Activated CD4-positive, alpha-beta T cell treated with anti-CD3 and anti-CD28 coated beads for 36 hours (primary cell): ENCODE data around the gene OR5B21. TPM values are rescaled to one million over a fixed set of nuclear protein-coding genes. Genes with fewer than 3 reads are reported as not detected.

Source experiments
- ATAC-seq: fragments of 200-7000 bp; cut with Tn5 transposase; one replicate; pipeline ENCODE4 v1.10.0; 2021; ENCODE audit warnings: mild to moderate bottlenecking, moderate library complexity
- CTCF ChIA-PET: fragments of 350-600 bp; sonication (Branson Sonifier 250); formaldehyde crosslinking; loops from one replicate; lab custom pipeline; 2021; ENCODE audit warnings: antibody characterized with exemption; lab: Charles Lee
- POLR2A ChIA-PET: fragments of 350-600 bp; sonication (Branson Sonifier 250); formaldehyde crosslinking; loops from one replicate; lab custom pipeline; 2021; ENCODE audit warnings: antibody characterized with exemption, inconsistent platforms; lab: Charles Lee
- DNase-seq: peaks from one replicate; pipeline ENCODE4 v3.0.0-alpha.2; 2020
- H3K27ac Mint-ChIP-seq: one replicate; pipeline ENCODE4 v1.8.0; 2021; ENCODE audit warnings: mixed read lengths
- H3K27me3 Mint-ChIP-seq: one replicate; pipeline ENCODE4 v1.8.0; 2021; ENCODE audit warnings: mixed read lengths
- H3K36me3 Mint-ChIP-seq: one replicate; pipeline ENCODE4 v1.8.0; 2021; ENCODE audit warnings: low read depth, mixed read lengths
- H3K4me1 Mint-ChIP-seq: one replicate; pipeline ENCODE4 v1.8.0; 2021; ENCODE audit warnings: mixed read lengths
- H3K4me3 Mint-ChIP-seq: one replicate; pipeline ENCODE4 v1.8.0; 2021; ENCODE audit warnings: mild to moderate bottlenecking, moderate library complexity, mixed read lengths
- H3K9me3 Mint-ChIP-seq: one replicate; pipeline ENCODE4 v1.8.0; 2021; ENCODE audit warnings: low read depth, mixed read lengths
- intact Hi-C, 2 experiments: fragments of 100-400 bp; cut with DNase I in 1 of 2; cut with micrococcal nuclease in 1 of 2; formaldehyde crosslinking; loops; one replicate each; pipeline versions ENCODE4 v1.14.2 to v1.15.1; 2022 to 2024; cut with DNase I, micrococcal nuclease
- total RNA-seq, 2 experiments: library from RNA; stranded (reverse); gene quantifications; one replicate each; pipeline ENCODE4 v1.2.3, GENCODE V29; 2021

OR5B21 gene
- under 1 TPM in 1 of 2 experiments, not detected in 1; 0.33 TPM for total RNA-seq

- Mint-ChIP-seq H3K9me3 (no peaks in the 10 kb centered on the region), H3K27me3 (no peaks in the 10 kb centered on the region), H3K4me3 (no peak within 1 kb of the TSS), H3K4me1 (peaks cover 19% of the 10 kb centered on the region), H3K36me3 (peaks cover 7% of the 10 kb centered on the region), H3K27ac (peak within 1 kb of the TSS; percentile 41)
- DNase-seq (no peak), ATAC-seq (no peak)
- intact Hi-C loops = loop anchor here in 1 of 2 experiments (5.0 kb wide), 1 partner anchor 116 kb away; no protein-coding TSS in a partner anchor
- CTCF ChIA-PET = no interaction called here
- POLR2A ChIA-PET = no interaction called here
Observed at GRCh38 chr11:58508005-58508404, at the start of gene OR5B21. OR5B21 (minus strand) TSS chr11:58508105; CDS start chr11:58508105, 0 bp downstream.

GRCh38 chr11:58549644-58550043, 41.7 kb upstream of the OR5B21 start:
- Mint-ChIP-seq H3K27me3 (no peaks in the 10 kb centered on the region), H3K36me3 (peaks cover 84% of the 10 kb centered on the region), H3K4me1 (peaks cover 25% of the 10 kb centered on the region), H3K4me3 (no peak overlapping the region), H3K9me3 (no peaks in the 10 kb centered on the region), H3K27ac (no peak overlapping the region)
- ChIA-PET CTCF (no interaction called here), POLR2A (no interaction called here)
- ATAC-seq (no peak), DNase-seq (no peak)
- intact Hi-C loops = no loop called here

- intact Hi-C loops = no loop called here
- ChIA-PET POLR2A (no interaction called here), CTCF (no interaction called here)
- H3K4me3 Mint-ChIP-seq = no peak overlapping the region
- no peak for DNase-seq
- peaks cover 29% of the 10 kb centered on the region for H3K4me1 Mint-ChIP-seq
- no peaks in the 10 kb centered on the region for H3K27me3 Mint-ChIP-seq
- peaks cover 82% of the 10 kb centered on the region for H3K36me3 Mint-ChIP-seq
- ATAC-seq = peak; percentile 57
- H3K9me3 Mint-ChIP-seq = no peaks in the 10 kb centered on the region
- H3K27ac Mint-ChIP-seq = peak overlapping the region; percentile 55
Observed at GRCh38 chr11:58546841-58547240, 38.9 kb upstream of the OR5B21 start.

- Mint-ChIP-seq H3K9me3 (peaks cover 12% of the 10 kb centered on the region), H3K27me3 (no peaks in the 10 kb centered on the region), H3K36me3 (peaks cover 85% of the 10 kb centered on the region), H3K4me1 (peaks cover 51% of the 10 kb centered on the region), H3K4me3 (no peak overlapping the region), H3K27ac (no peak overlapping the region)
- no peak for ATAC-seq
- CTCF ChIA-PET = interaction anchor here (1.0 kb wide), 1 partner anchor 29 kb away, joined by 3 read pairs; no protein-coding TSS in a partner anchor
- intact Hi-C loops = no loop called here
- DNase-seq = no peak
- POLR2A ChIA-PET = no interaction called here
Observed at GRCh38 chr11:58531865-58532341, 24.0 kb upstream of the OR5B21 start.

GRCh38 chr11:58530236-58530635, 22.3 kb upstream of the OR5B21 start:
- intact Hi-C loops = no loop called here
- Mint-ChIP-seq H3K4me1 (peaks cover 56% of the 10 kb centered on the region), H3K4me3 (no peak overlapping the region), H3K36me3 (peaks cover 75% of the 10 kb centered on the region), H3K27ac (no peak overlapping the region), H3K9me3 (peaks cover 2% of the 10 kb centered on the region), H3K27me3 (no peaks in the 10 kb centered on the region)
- DNase-seq (no peak), ATAC-seq (no peak)
- ChIA-PET POLR2A (no interaction called here), CTCF (interaction anchor here (0.6 to 1.8 kb wide), 2 partner anchors 37 to 789 kb away, joined by 3 to 8 read pairs; partner anchors contain the start of gene SELENOH)

GRCh38 chr11:58527429-58527828, 19.5 kb upstream of the OR5B21 start:
- POLR2A ChIA-PET = no interaction called here
- Mint-ChIP-seq H3K4me3 (no peak overlapping the region), H3K27ac (peak overlapping the region; percentile 7), H3K36me3 (peaks cover 48% of the 10 kb centered on the region), H3K27me3 (no peaks in the 10 kb centered on the region), H3K9me3 (no peaks in the 10 kb centered on the region), H3K4me1 (peaks cover 67% of the 10 kb centered on the region)
- ATAC-seq (no peak), DNase-seq (no peak)
- CTCF ChIA-PET = interaction anchor here (1.1 to 1.8 kb wide), 2 partner anchors 40 to 41 kb away, joined by 4 to 6 read pairs; no protein-coding TSS in a partner anchor
- intact Hi-C loops = loop anchor here (5.0 to 10.0 kb wide), 4 partner anchors 725 to 863 kb away; partner anchors contain the start of genes SELENOH (in 1 of the 2) and ZDHHC5 (in 1 of the 2)

- peaks cover 47% of the 10 kb centered on the region for H3K36me3 Mint-ChIP-seq
- DNase-seq = no peak
- no peaks in the 10 kb centered on the region for H3K27me3 Mint-ChIP-seq
- ATAC-seq = no peak
- no peak overlapping the region for H3K4me3 Mint-ChIP-seq
- intact Hi-C loops = loop anchor here (5.0 to 10.0 kb wide), 4 partner anchors 724 to 862 kb away; partner anchors contain the start of genes SELENOH (in 1 of the 2) and ZDHHC5 (in 1 of the 2)
- POLR2A ChIA-PET = no interaction called here
- H3K4me1 Mint-ChIP-seq = peaks cover 74% of the 10 kb centered on the region
- H3K27ac Mint-ChIP-seq = peak overlapping the region; percentile 7
- CTCF ChIA-PET = interaction anchor here (0.6 to 3.1 kb wide), 3 partner anchors 42 to 218 kb away, joined by 3 to 45 read pairs (median 4); partner anchors contain the start of gene LPXN
- H3K9me3 Mint-ChIP-seq = no peaks in the 10 kb centered on the region
Observed at GRCh38 chr11:58526721-58527120, 18.8 kb upstream of the OR5B21 start.

GRCh38 chr11:58525037-58525614, 17.2 kb upstream of the OR5B21 start:
- ChIA-PET POLR2A (interaction anchor here (0.7 to 1.5 kb wide), 2 partner anchors 52 to 57 kb away, joined by 4 read pairs; no protein-coding TSS in a partner anchor), CTCF (interaction anchor here (0.7 to 3.5 kb wide), 16 partner anchors 9 to 811 kb away, joined by 3 to 45 read pairs (median 3); partner anchors contain the start of gene LPXN)
- Mint-ChIP-seq H3K4me3 (peak overlapping the region; percentile 47), H3K9me3 (no peaks in the 10 kb centered on the region), H3K4me1 (peaks cover 64% of the 10 kb centered on the region), H3K27me3 (no peaks in the 10 kb centered on the region), H3K36me3 (peaks cover 38% of the 10 kb centered on the region), H3K27ac (peak overlapping the region; percentile 90)
- ATAC-seq = peak; percentile 79
- peak; percentile 39 for DNase-seq
- intact Hi-C loops = loop anchor here (1.0 to 10.0 kb wide), 9 partner anchors 48 to 860 kb away; partner anchors contain the start of genes SELENOH (in 2 of the 2) and ZDHHC5 (in 1 of the 2)

GRCh38 chr11:58524232-58525036, 16.5 kb upstream of the OR5B21 start:
- ChIA-PET CTCF (interaction anchor here (0.7 to 3.5 kb wide), 24 partner anchors 9 to 1771 kb away, joined by 3 to 45 read pairs (median 4); partner anchors contain the start of gene LPXN), POLR2A (interaction anchor here (0.7 to 1.5 kb wide), 3 partner anchors 53 to 858 kb away, joined by 3 to 4 read pairs (median 4); no protein-coding TSS in a partner anchor)
- Mint-ChIP-seq H3K4me3 (peak overlapping the region; percentile 47), H3K36me3 (peaks cover 32% of the 10 kb centered on the region), H3K27me3 (no peaks in the 10 kb centered on the region), H3K9me3 (no peaks in the 10 kb centered on the region), H3K4me1 (peaks cover 58% of the 10 kb centered on the region), H3K27ac (peak overlapping the region; percentile 90)
- intact Hi-C loops = loop anchor here (1.0 to 10.0 kb wide), 13 partner anchors 49 to 1177 kb away; partner anchors contain the start of genes SELENOH (in 2 of the 2), ZDHHC5 (in 2 of the 2), FAM111A (in 1 of the 2) and UBE2L6 (in 1 of the 2)
- DNase-seq (peak; percentile 69), ATAC-seq (peak; percentile 69)

- CTCF ChIA-PET = interaction anchor here (0.7 to 3.6 kb wide), 3 partner anchors 11 to 1016 kb away, joined by 3 to 26 read pairs (median 5); no protein-coding TSS in a partner anchor
- H3K27ac Mint-ChIP-seq = no peak overlapping the region
- H3K27me3 Mint-ChIP-seq = no peaks in the 10 kb centered on the region
- intact Hi-C loops = loop anchor here in 1 of 2 experiments (5.0 to 10.0 kb wide), 2 partner anchors 439 to 947 kb away; partner anchors contain the start of gene UBE2L6
- ATAC-seq (peak; percentile 44), DNase-seq (peak; percentile 41)
- H3K36me3 Mint-ChIP-seq = no peaks in the 10 kb centered on the region
- H3K4me1 Mint-ChIP-seq = peaks cover 4% of the 10 kb centered on the region
- POLR2A ChIA-PET = no interaction called here
- H3K4me3 Mint-ChIP-seq = no peak overlapping the region
- H3K9me3 Mint-ChIP-seq = no peaks in the 10 kb centered on the region
Observed at GRCh38 chr11:58513747-58514367, 6.0 kb upstream of the OR5B21 start.
